C4-2B (cell line): ENCODE results near the gene TMEM258.

Experiments
- H3K27ac ChIP-seq: fragments of 450-650 bp; 2 replicates; pipeline ENCODE4 v1.5.1; 2017
- CTCF ChIP-seq: fragments of 450-650 bp; conservative IDR thresholded peaks from 2 replicates; pipeline ENCODE4 v1.5.1; 2017; ENCODE audit warnings: mild to moderate bottlenecking
- ZFX ChIP-seq: fragments of 450-650 bp; IDR thresholded peaks from 2 replicates; pipeline ENCODE4 v1.6.1; 2017

The TMEM258 gene

GRCh38 chr11:61783717-61784505 lies 8.5 kb downstream of the TMEM258 start:
- no peak for TF ChIP-seq CTCF
- TF ChIP-seq ZFX, result no peak
- H3K27ac ChIP-seq, result no peak overlapping the region

GRCh38 chr11:61782841-61783240 lies 9.6 kb downstream of the TMEM258 start:
- no peak for TF ChIP-seq ZFX
- TF ChIP-seq CTCF, result no peak
- H3K27ac ChIP-seq, result no peak overlapping the region

- H3K27ac ChIP-seq, result no peak overlapping the region
- TF ChIP-seq CTCF, result no peak
- TF ChIP-seq ZFX, result no peak
Observed at GRCh38 chr11:61782299-61782698, 10.1 kb downstream of the TMEM258 start.

GRCh38 chr11:61781585-61781984 lies 10.8 kb downstream of the TMEM258 start:
- TF ChIP-seq ZFX, result no peak
- no peak for TF ChIP-seq CTCF
- H3K27ac ChIP-seq, result no peak overlapping the region

- no peak overlapping the region for H3K27ac ChIP-seq
- no peak for TF ChIP-seq ZFX
- TF ChIP-seq CTCF, result no peak
Observed at GRCh38 chr11:61780581-61781162, 11.7 kb downstream of the TMEM258 start.

- TF ChIP-seq CTCF, result no peak
- TF ChIP-seq ZFX, result no peak
- H3K27ac ChIP-seq, result no peak overlapping the region
Observed at GRCh38 chr11:61779666-61780525, 12.5 kb downstream of the TMEM258 start.
